GM12878 (cell line): Measurements from ENCODE around the gene PLTP. TPM values are rescaled to one million over a fixed set of nuclear protein-coding genes. Genes with fewer than 3 reads are reported as not detected.

Experiments used
- ATF7 ChIP-seq: fragments of 450-650 bp; IDR thresholded peaks from 2 replicates; pipeline ENCODE4 v1.6.1; 2016; ENCODE audit warnings: low read depth, mild to moderate bottlenecking
- BACH1 ChIP-seq: fragments of 450-650 bp; IDR thresholded peaks from 2 replicates; pipeline ENCODE4 v1.6.1; 2017; ENCODE audit warnings: mild to moderate bottlenecking, borderline replicate concordance
- CBX5 ChIP-seq: sonication (generic); IDR thresholded peaks from 2 replicates; pipeline ENCODE4 v1.6.1; 2016; ENCODE audit warnings: low read depth, moderate library complexity, mild to moderate bottlenecking, inconsistent platforms
- CREM ChIP-seq: IDR thresholded peaks from 2 replicates; pipeline ENCODE4 v1.6.1; 2014; ENCODE audit warnings: antibody characterized with exemption, low read depth
- DPF2 ChIP-seq: fragments of 450-650 bp; IDR thresholded peaks from 2 replicates; pipeline ENCODE4 v1.6.1; 2017; ENCODE audit warnings: mild to moderate bottlenecking
- RBBP5 ChIP-seq: fragments of 200-600 bp; sonication (generic); conservative IDR thresholded peaks from 2 replicates; pipeline ENCODE4 v1.6.1; 2016
- SIX5 ChIP-seq: IDR thresholded peaks from 2 replicates; pipeline ENCODE4 v1.6.1; 2011; ENCODE audit warnings: mild to moderate bottlenecking, low read depth, low read length, moderate library complexity; ENCODE audit not compliant: severe bottlenecking
- SP1 ChIP-seq: IDR thresholded peaks from one replicate; pipeline ENCODE4 v1.6.1; 2011; ENCODE audit warnings: low read depth, low read length
- SPI1 ChIP-seq: IDR thresholded peaks from 2 replicates; pipeline ENCODE4 v1.6.1; 2011; ENCODE audit warnings: low read depth, mild to moderate bottlenecking, low read length, moderate library complexity, borderline replicate concordance; ENCODE audit not compliant: insufficient read depth
- TCF12 ChIP-seq: IDR thresholded peaks from 2 replicates; pipeline ENCODE4 v1.6.1; 2011; ENCODE audit warnings: low read depth, mild to moderate bottlenecking, low read length
- polyA plus RNA-seq, 11 experiments: library from polyadenylated mRNA; depleted of rRNA in 4 of 11; unstranded in 6 of 11; stranded (reverse) in 5 of 11; fragments of >200 nt; fragmentation: Nextera tagmentation in 4 of 11; fragmentation: Illumina TruSeq in 1 of 11; extraction: Ambion mirVana in 4 of 11; extraction: Trizol in 1 of 11; gene quantifications; 1 replicate in 1 of 11; 2 replicates in 10 of 11; pipeline versions ENCODE4 v1.2.1 to v1.2.3, GENCODE V29; 2011 to 2016; ENCODE audit warnings: inconsistent platforms in 2 of 11, missing spikeins in 2 of 11, low read depth in 1 of 11
- total RNA-seq, 4 experiments: library from RNA; depleted of rRNA in 3 of 4; stranded (reverse); fragments of >200 nt in 3 of 4; fragmentation: Illumina TruSeq in 1 of 4; extraction: Trizol in 1 of 4; gene quantifications; 2 replicates each; pipeline versions ENCODE4 v1.2.1 to v1.2.3, GENCODE V29; 2013 to 2021
- TF ChIP-seq, protein P1 (sequence below): fragments of 150-350 bp; IDR thresholded peaks from 2 replicates; pipeline ENCODE4 v1.6.1; 2016; ENCODE audit warnings: low read depth, low read length
- TF ChIP-seq, protein P2 (sequence below), 3 experiments: IDR thresholded peaks in 2 of 3; conservative IDR thresholded peaks in 1 of 3; 2 replicates each; pipeline ENCODE4 v1.5.1; 2011; ENCODE audit warnings: low read depth in 3 of 3, low read length in 3 of 3, mild to moderate bottlenecking in 3 of 3, control low read depth in 2 of 3, moderate library complexity in 2 of 3, inconsistent platforms in 1 of 3, mixed read lengths in 1 of 3; ENCODE audit not compliant: control insufficient read depth in 2 of 3, insufficient read depth in 1 of 3; ENCODE audit errors: extremely low read depth in 1 of 3
- TF ChIP-seq, protein P3 (sequence below): fragments of 450-650 bp; IDR thresholded peaks from 2 replicates; pipeline ENCODE4 v1.6.1; 2017; ENCODE audit warnings: mild to moderate bottlenecking
- TF ChIP-seq, protein P4 (sequence below): IDR thresholded peaks from 2 replicates; pipeline ENCODE4 v1.6.1; 2012; ENCODE audit warnings: low read depth, low read length, improper control_type of control experiment
- TF ChIP-seq, protein P5 (sequence below): fragments of 450-650 bp; IDR thresholded peaks from 2 replicates; pipeline ENCODE4 v1.6.1; 2018; ENCODE audit warnings: borderline replicate concordance, mild to moderate bottlenecking; ENCODE audit not compliant: partially characterized antibody
- TF ChIP-seq, protein P6 (sequence below): fragments of 450-650 bp; IDR thresholded peaks from 2 replicates; pipeline ENCODE4 v1.6.1; 2016; ENCODE audit warnings: mild to moderate bottlenecking

The PLTP gene
- total and polyA plus RNA-seq, 10 of the 15 experiments (the other 5 are each of a cell fraction or from before 2014, with no cell fraction given) = 1.6 to 17.0 (median 7.6) TPM

DNA sequence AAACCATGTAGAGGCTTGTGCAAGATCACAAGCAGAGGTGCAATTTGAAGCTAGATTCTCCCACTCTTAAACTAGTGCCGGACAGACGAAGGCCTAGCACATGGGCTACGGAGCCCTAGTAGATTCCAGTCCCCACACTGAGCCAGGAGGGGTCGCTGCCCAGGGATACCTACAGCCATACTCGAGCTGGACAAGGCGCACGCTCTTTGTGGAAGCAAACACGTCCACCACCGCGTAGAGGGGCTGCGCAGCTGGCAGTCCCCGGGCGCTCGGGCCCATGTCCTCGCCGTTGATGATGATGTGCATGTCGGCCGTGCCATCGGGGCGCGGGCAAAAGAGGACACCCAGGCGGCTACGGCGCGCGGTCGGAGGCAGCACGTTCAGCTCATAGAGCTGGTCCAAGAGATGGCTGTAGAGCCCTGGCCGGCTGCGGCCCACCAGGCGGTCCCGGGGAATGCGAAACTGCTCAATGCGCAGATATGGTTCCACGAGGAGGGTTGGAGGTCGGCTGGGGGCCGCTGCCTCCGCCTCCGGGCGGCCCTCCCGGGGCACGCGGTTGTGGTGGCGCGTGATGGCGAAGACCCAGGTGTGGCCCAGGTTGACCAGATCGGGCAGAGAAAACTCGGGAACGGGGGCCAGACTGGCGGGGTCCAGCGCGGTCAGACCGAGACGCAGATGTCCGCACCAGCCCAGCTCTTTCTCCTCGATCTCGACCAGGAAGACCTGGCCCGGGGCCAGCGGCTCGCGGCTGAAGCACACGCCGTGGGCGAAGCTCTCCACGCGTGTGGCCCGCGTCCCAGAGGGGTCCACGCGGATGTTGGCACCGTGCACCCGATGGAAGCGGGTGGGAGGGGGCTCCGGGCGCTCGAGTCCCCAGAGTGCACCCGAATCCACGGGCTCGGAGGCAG lies 21.6 kb downstream of the PLTP start (continued):
- TF ChIP-seq, protein P1, sequence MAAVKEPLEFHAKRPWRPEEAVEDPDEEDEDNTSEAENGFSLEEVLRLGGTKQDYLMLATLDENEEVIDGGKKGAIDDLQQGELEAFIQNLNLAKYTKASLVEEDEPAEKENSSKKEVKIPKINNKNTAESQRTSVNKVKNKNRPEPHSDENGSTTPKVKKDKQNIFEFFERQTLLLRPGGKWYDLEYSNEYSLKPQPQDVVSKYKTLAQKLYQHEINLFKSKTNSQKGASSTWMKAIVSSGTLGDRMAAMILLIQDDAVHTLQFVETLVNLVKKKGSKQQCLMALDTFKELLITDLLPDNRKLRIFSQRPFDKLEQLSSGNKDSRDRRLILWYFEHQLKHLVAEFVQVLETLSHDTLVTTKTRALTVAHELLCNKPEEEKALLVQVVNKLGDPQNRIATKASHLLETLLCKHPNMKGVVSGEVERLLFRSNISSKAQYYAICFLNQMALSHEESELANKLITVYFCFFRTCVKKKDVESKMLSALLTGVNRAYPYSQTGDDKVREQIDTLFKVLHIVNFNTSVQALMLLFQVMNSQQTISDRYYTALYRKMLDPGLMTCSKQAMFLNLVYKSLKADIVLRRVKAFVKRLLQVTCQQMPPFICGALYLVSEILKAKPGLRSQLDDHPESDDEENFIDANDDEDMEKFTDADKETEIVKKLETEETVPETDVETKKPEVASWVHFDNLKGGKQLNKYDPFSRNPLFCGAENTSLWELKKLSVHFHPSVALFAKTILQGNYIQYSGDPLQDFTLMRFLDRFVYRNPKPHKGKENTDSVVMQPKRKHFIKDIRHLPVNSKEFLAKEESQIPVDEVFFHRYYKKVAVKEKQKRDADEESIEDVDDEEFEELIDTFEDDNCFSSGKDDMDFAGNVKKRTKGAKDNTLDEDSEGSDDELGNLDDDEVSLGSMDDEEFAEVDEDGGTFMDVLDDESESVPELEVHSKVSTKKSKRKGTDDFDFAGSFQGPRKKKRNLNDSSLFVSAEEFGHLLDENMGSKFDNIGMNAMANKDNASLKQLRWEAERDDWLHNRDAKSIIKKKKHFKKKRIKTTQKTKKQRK = no peak
- no peak for TF ChIP-seq BACH1
- TF ChIP-seq, protein P2, sequence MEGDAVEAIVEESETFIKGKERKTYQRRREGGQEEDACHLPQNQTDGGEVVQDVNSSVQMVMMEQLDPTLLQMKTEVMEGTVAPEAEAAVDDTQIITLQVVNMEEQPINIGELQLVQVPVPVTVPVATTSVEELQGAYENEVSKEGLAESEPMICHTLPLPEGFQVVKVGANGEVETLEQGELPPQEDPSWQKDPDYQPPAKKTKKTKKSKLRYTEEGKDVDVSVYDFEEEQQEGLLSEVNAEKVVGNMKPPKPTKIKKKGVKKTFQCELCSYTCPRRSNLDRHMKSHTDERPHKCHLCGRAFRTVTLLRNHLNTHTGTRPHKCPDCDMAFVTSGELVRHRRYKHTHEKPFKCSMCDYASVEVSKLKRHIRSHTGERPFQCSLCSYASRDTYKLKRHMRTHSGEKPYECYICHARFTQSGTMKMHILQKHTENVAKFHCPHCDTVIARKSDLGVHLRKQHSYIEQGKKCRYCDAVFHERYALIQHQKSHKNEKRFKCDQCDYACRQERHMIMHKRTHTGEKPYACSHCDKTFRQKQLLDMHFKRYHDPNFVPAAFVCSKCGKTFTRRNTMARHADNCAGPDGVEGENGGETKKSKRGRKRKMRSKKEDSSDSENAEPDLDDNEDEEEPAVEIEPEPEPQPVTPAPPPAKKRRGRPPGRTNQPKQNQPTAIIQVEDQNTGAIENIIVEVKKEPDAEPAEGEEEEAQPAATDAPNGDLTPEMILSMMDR (IDR thresholded peaks at IDR 0.05 in 2 of 3, conservative IDR thresholded peaks at IDR 0.05 in 1 of 3; ENCODE audit: control insufficient read depth in 2 of 3, extremely low read depth in 1 of 3, insufficient read depth in 1 of 3, low read depth in 3 of 3, low read length in 3 of 3) = peak; percentile 47 to 56 (median 50); a peak in 5 of 6 replicates
- no peak for TF ChIP-seq RBBP5
- TF ChIP-seq SIX5 = no peak
- TF ChIP-seq, protein P3, sequence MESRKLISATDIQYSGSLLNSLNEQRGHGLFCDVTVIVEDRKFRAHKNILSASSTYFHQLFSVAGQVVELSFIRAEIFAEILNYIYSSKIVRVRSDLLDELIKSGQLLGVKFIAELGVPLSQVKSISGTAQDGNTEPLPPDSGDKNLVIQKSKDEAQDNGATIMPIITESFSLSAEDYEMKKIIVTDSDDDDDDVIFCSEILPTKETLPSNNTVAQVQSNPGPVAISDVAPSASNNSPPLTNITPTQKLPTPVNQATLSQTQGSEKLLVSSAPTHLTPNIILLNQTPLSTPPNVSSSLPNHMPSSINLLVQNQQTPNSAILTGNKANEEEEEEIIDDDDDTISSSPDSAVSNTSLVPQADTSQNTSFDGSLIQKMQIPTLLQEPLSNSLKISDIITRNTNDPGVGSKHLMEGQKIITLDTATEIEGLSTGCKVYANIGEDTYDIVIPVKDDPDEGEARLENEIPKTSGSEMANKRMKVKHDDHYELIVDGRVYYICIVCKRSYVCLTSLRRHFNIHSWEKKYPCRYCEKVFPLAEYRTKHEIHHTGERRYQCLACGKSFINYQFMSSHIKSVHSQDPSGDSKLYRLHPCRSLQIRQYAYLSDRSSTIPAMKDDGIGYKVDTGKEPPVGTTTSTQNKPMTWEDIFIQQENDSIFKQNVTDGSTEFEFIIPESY = no peak
- no peak for TF ChIP-seq SP1
- no peak for TF ChIP-seq TCF12
- TF ChIP-seq DPF2 = no peak; the same call in 1 of the 2 replicates
- no peak for TF ChIP-seq ATF7
- no peak for TF ChIP-seq CBX5
- TF ChIP-seq CREM = no peak
- TF ChIP-seq, protein P4, sequence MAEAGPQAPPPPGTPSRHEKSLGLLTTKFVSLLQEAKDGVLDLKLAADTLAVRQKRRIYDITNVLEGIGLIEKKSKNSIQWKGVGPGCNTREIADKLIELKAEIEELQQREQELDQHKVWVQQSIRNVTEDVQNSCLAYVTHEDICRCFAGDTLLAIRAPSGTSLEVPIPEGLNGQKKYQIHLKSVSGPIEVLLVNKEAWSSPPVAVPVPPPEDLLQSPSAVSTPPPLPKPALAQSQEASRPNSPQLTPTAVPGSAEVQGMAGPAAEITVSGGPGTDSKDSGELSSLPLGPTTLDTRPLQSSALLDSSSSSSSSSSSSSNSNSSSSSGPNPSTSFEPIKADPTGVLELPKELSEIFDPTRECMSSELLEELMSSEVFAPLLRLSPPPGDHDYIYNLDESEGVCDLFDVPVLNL = no peak
- TF ChIP-seq, protein P5, sequence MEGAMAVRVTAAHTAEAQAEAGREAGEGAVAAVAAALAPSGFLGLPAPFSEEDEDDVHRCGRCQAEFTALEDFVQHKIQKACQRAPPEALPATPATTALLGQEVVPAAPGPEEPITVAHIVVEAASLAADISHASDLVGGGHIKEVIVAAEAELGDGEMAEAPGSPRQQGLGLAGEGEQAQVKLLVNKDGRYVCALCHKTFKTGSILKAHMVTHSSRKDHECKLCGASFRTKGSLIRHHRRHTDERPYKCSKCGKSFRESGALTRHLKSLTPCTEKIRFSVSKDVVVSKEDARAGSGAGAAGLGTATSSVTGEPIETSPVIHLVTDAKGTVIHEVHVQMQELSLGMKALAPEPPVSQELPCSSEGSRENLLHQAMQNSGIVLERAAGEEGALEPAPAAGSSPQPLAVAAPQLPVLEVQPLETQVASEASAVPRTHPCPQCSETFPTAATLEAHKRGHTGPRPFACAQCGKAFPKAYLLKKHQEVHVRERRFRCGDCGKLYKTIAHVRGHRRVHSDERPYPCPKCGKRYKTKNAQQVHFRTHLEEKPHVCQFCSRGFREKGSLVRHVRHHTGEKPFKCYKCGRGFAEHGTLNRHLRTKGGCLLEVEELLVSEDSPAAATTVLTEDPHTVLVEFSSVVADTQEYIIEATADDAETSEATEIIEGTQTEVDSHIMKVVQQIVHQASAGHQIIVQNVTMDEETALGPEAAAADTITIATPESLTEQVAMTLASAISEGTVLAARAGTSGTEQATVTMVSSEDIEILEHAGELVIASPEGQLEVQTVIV = no peak
- TF ChIP-seq, protein P6, sequence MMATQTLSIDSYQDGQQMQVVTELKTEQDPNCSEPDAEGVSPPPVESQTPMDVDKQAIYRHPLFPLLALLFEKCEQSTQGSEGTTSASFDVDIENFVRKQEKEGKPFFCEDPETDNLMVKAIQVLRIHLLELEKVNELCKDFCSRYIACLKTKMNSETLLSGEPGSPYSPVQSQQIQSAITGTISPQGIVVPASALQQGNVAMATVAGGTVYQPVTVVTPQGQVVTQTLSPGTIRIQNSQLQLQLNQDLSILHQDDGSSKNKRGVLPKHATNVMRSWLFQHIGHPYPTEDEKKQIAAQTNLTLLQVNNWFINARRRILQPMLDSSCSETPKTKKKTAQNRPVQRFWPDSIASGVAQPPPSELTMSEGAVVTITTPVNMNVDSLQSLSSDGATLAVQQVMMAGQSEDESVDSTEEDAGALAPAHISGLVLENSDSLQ = no peak
- TF ChIP-seq SPI1 = no peak
